GM12872 (cell line): ENCODE results near the gene GALNT18.

Source experiments
- TF ChIP-seq, protein P1 (sequence below): IDR thresholded peaks from 3 replicates; pipeline ENCODE4 v1.5.1; 2011; ENCODE audit warnings: low read depth, mild to moderate bottlenecking, low read length, moderate library complexity; ENCODE audit not compliant: insufficient read depth

The GALNT18 gene

DNA sequence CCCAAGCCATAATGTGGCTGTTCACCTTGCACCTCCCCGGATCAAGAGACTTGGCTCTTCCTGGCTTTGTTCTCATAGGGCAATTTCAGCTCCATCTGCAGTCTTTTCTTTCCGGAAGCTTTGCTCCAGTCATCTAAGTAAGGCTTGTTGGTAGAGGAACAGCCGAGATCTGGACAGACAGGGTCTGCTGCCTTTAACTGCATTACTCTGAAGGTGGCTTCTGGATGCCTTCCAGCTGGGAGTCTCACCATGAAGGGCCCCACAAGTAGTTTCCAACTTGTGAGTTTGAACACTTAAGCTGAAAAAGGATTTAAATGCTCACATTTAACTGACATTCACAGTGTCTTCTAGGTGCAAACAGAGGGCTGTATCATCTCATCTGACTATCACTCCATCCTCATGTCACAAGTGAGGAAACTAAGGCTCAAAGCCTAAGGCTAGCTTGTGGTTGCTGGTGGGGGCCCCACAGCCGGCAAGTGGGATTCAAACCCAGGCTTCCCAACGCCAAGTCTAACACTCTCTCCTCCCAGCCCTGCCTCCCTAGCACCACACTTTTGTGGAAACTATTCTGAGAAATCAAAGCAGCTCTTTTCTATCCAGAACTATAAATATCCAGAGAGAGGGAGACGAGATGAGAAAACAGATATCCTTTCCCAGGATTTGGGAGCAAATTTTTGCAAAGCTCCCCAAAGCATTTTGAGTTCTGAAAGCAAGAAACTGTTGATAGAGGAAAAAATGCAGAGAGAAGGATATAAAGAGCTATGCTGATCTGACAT is 58.4 kb downstream of the GALNT18 start:
- TF ChIP-seq, protein P1, sequence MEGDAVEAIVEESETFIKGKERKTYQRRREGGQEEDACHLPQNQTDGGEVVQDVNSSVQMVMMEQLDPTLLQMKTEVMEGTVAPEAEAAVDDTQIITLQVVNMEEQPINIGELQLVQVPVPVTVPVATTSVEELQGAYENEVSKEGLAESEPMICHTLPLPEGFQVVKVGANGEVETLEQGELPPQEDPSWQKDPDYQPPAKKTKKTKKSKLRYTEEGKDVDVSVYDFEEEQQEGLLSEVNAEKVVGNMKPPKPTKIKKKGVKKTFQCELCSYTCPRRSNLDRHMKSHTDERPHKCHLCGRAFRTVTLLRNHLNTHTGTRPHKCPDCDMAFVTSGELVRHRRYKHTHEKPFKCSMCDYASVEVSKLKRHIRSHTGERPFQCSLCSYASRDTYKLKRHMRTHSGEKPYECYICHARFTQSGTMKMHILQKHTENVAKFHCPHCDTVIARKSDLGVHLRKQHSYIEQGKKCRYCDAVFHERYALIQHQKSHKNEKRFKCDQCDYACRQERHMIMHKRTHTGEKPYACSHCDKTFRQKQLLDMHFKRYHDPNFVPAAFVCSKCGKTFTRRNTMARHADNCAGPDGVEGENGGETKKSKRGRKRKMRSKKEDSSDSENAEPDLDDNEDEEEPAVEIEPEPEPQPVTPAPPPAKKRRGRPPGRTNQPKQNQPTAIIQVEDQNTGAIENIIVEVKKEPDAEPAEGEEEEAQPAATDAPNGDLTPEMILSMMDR: no peak

DNA sequence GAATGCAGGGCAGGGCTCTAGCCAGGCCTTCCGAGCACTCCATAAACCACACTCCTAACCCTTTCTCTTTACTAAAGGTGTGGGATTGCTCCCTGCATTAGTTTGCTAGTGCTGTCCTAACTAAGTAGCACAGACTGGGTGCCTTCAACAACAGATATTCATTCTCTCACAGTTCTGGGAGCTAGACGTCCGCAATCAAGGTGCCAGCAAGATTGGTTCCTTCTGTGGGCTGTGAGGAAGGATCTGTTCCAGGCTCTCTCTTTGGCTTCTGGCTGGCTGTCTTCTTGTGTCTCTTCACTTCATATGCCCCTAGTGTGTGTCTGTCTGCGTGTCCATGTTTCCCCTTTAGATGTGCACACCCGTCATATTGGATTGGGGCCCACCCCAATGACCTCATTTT is 59.8 kb downstream of the GALNT18 start:
- TF ChIP-seq, protein P1: no peak

DNA sequence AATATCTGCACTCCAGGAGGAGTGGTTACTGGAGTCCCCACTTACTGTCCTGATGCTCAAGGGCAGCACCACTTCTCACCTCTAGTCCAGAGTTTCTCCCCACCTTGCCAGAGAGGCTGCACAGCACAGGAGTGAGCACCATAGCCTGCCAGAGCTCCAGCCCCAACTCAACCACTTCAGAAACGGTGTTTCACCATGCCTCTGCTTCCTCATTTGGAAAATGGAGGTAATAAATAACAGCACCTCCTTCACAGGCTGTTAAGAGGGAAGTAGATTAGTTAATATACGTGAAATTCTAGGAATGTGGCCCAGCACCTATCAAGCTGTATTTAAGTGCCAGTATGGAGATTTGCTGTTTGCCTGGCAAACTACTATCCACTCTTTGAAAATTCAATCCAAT is 63.0 kb downstream of the GALNT18 start:
- TF ChIP-seq, protein P1: no peak

DNA sequence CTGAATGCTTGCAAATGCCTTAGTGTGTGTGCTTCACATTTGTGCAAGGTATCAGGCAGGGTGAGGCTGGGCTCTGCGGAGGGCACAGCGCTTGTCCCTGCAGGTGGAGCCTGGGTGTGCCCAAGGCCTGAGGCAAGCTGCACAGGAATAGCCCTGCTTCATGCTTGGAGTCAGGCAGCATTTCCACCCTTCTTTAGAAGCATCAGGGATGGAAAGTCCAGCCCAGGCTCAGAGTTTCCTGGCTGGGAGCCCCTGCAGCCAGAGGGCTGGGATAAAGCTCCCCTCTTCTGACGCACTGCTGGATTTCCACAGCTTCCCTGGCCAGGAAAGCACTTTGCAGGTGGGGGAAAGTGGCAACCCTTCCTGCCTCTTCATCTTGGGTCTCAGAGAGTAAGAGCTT is 63.4 kb downstream of the GALNT18 start:
- TF ChIP-seq, protein P1: no peak

DNA sequence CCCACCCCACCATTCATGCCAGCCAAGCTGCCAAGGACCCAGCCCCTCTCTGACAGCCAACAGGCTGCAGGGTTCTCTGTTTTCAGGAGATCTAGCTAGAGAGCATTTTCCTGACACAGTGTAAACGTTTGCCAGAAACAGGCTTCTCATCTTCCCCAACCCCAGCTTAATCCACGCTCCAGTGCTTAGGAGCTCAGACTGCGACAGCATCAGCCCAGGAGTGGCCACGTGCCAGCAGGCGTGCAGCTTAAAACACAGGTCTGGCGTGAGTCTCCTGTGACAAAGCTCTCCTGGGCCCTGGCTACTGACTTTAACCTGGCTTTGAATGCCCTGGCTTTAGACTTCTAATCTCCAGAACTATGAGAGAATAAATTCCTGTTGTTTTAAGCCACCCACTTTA is 66.6 kb downstream of the GALNT18 start:
- TF ChIP-seq, protein P1: no peak

DNA sequence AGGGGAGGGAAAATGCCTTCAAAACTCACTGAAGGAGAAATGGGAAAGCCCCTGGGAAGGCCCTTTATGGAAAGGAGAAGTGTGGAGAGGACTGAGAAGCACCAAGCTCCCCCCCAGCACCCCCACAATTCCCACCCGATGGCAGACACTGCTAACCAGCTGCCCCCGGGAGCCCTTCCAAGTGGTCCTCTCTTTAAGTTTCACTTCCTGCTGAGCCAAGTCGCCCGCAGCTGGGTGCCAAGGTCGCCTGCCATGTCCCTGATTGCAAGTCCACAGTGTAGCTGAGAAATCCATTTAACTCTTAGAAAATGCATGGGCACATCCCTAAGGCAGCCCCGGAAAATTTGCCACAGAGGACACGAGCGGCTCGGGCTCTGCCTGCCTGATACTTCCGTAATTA is 68.2 kb downstream of the GALNT18 start:
- TF ChIP-seq, protein P1: no peak

DNA sequence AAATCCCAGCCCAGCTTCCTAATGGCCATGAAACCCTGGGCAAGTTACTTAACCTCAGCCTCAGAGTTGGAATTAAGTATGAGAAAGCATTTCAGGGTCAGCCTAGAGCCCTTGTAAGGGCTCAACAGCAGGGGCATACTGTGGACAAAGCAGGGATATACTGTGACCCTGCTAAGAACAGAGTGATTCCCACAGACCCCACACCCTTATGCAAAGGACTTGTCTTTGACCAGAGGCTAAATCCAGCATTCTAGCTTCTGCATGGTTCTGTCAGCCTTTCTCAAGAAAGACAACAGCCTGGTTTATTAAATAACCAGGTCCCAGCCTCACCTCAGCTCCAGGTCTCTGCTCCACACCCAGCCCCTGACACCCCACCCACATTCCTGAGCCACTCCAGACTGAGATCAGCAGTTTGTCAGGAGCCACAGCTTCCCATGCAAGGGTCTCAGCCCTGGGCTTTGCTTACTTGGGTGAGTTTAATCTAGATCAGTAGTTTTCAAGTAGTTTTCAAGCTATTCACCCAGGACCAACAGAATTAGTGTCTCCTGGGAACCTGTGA is 69.2 kb downstream of the GALNT18 start:
- TF ChIP-seq, protein P1: no peak
